ENCODE measurements around the gene ZNF436.

ZNF436 gene

GRCh38 chr1:23339632-23340031 is 30.0 kb downstream of the ZNF436 start:
- Histone ChIP-seq H2AFZ (ENCODE audit: low read length) (no peak overlapping the region), H3K79me2 (ENCODE audit: insufficient read depth, low read length) (peaks cover 77% of the 10 kb centered on the region), H3F3A (ENCODE audit: insufficient read depth, low read length) (no peaks in the 10 kb centered on the region), H3K27ac (ENCODE audit: low read depth, low read length, poor library complexity, severe bottlenecking) (no peak overlapping the region), H3K9ac (ENCODE audit: low read length) (no peak overlapping the region), H3K4me2 (ENCODE audit: low read length) (peak overlapping the region; percentile 99), H3K4me3 (ENCODE audit: low read depth, low read length, poor library complexity, severe bottlenecking) (no peak overlapping the region), H3K27me3 (ENCODE audit: insufficient read depth, low read length) (no peaks in the 10 kb centered on the region), H3K36me3 (ENCODE audit: insufficient read depth, low read length) (peaks cover 58% of the 10 kb centered on the region), H4K20me1 (ENCODE audit: insufficient read depth, low read length) (peaks cover 11% of the 10 kb centered on the region; the same call in 1 of the 2 replicates), H3K9me3 (ENCODE audit: low read length) (no peaks in the 10 kb centered on the region), H3K4me1 (ENCODE audit: insufficient read depth, low read length, severe bottlenecking) (peaks cover 41% of the 10 kb centered on the region), H3K9me2 (ENCODE audit: low read depth, low read length) (no peaks in the 10 kb centered on the region)
- TF ChIP-seq EZH2 (IDR thresholded peaks at IDR 0.05; ENCODE audit: borderline replicate concordance, low read length), result no peak
- TF ChIP-seq, protein P1, sequence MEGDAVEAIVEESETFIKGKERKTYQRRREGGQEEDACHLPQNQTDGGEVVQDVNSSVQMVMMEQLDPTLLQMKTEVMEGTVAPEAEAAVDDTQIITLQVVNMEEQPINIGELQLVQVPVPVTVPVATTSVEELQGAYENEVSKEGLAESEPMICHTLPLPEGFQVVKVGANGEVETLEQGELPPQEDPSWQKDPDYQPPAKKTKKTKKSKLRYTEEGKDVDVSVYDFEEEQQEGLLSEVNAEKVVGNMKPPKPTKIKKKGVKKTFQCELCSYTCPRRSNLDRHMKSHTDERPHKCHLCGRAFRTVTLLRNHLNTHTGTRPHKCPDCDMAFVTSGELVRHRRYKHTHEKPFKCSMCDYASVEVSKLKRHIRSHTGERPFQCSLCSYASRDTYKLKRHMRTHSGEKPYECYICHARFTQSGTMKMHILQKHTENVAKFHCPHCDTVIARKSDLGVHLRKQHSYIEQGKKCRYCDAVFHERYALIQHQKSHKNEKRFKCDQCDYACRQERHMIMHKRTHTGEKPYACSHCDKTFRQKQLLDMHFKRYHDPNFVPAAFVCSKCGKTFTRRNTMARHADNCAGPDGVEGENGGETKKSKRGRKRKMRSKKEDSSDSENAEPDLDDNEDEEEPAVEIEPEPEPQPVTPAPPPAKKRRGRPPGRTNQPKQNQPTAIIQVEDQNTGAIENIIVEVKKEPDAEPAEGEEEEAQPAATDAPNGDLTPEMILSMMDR (IDR thresholded peaks at IDR 0.05; ENCODE audit: low read length), result no peak

DNA sequence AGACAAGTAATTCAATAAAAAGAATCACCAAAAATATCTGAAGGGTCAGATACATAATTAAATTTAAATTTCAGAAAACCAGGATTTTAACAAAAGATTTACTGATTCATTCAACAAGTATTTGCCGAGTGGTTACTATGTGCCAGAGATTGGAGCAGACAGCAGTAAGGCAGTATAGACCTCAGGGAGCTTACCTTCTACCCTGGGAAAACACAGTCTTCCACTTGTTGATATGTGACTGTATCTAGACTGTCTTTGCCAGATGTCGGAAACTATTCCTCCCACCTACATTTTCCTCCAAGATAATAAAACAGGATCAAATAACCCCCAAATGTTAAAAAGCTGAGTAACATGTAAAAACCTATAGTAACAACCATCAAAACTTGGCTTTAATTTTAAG is 31.8 kb downstream of the ZNF436 start:
- H4K20me1 ChIP-seq (ENCODE audit: insufficient read depth, low read length), result peaks cover 11% of the 10 kb centered on the region; the same call in 1 of the 2 replicates
- H3K4me1 ChIP-seq (ENCODE audit: insufficient read depth, low read length, severe bottlenecking), result peaks cover 40% of the 10 kb centered on the region

GRCh38 chr1:23331713-23332112 is 37.9 kb downstream of the ZNF436 start:
- Histone ChIP-seq H3K4me3 (ENCODE audit: low read depth, low read length, poor library complexity, severe bottlenecking) (no peak overlapping the region), H3K9me3 (ENCODE audit: low read length) (no peaks in the 10 kb centered on the region), H3K4me2 (ENCODE audit: low read length) (no peak overlapping the region), H3K27ac (ENCODE audit: low read depth, low read length, poor library complexity, severe bottlenecking) (no peak overlapping the region), H3K36me3 (ENCODE audit: insufficient read depth, low read length) (peaks cover 94% of the 10 kb centered on the region), H3F3A (ENCODE audit: insufficient read depth, low read length) (no peaks in the 10 kb centered on the region; the same call in 1 of the 2 replicates), H3K9me2 (ENCODE audit: low read depth, low read length) (no peaks in the 10 kb centered on the region), H2AFZ (ENCODE audit: low read length) (no peak overlapping the region), H3K4me1 (ENCODE audit: insufficient read depth, low read length, severe bottlenecking) (no peaks in the 10 kb centered on the region), H3K79me2 (ENCODE audit: insufficient read depth, low read length) (peaks cover 31% of the 10 kb centered on the region; the same call in 1 of the 2 replicates), H4K20me1 (ENCODE audit: insufficient read depth, low read length) (no peaks in the 10 kb centered on the region), H3K27me3 (ENCODE audit: insufficient read depth, low read length) (no peaks in the 10 kb centered on the region), H3K9ac (ENCODE audit: low read length) (no peak overlapping the region)
- TF ChIP-seq, protein P1 (IDR thresholded peaks at IDR 0.05; ENCODE audit: low read length), result no peak
- TF ChIP-seq EZH2 (IDR thresholded peaks at IDR 0.05; ENCODE audit: borderline replicate concordance, low read length), result no peak

More for the DNA sequence above, 31.8 kb downstream of the ZNF436 start:
- Histone ChIP-seq H3K4me2 (ENCODE audit: low read length) (no peak overlapping the region), H3K9ac (ENCODE audit: low read length) (no peak overlapping the region), H3K36me3 (ENCODE audit: insufficient read depth, low read length) (peaks cover 76% of the 10 kb centered on the region), H3F3A (ENCODE audit: insufficient read depth, low read length) (no peaks in the 10 kb centered on the region), H3K4me3 (ENCODE audit: low read depth, low read length, poor library complexity, severe bottlenecking) (no peak overlapping the region), H3K79me2 (ENCODE audit: insufficient read depth, low read length) (peaks cover 73% of the 10 kb centered on the region), H2AFZ (ENCODE audit: low read length) (no peak overlapping the region), H3K9me2 (ENCODE audit: low read depth, low read length) (no peaks in the 10 kb centered on the region), H3K27ac (ENCODE audit: low read depth, low read length, poor library complexity, severe bottlenecking) (no peak overlapping the region), H3K27me3 (ENCODE audit: insufficient read depth, low read length) (no peaks in the 10 kb centered on the region), H3K9me3 (ENCODE audit: low read length) (no peaks in the 10 kb centered on the region)
- TF ChIP-seq, protein P1 (IDR thresholded peaks at IDR 0.05; ENCODE audit: low read length), result no peak
- no peak for TF ChIP-seq EZH2 (IDR thresholded peaks at IDR 0.05; ENCODE audit: borderline replicate concordance, low read length)

Data from OCI-LY1 (cell line).